HEK293 (cell line): ENCODE results near the gene KRT74.

Experiments
- CTCF ChIA-PET: fragments of 350-600 bp; formaldehyde crosslinking; extraction: SDS; loops from one replicate; lab custom pipeline; 2021; ENCODE audit warnings: antibody characterized with exemption; lab: Yijun Ruan, JAX
- POLR2A ChIA-PET: fragments of 300-600 bp; formaldehyde crosslinking; extraction: SDS; loops from one replicate; lab custom pipeline; 2020; ENCODE audit warnings: antibody characterized with exemption, inconsistent platforms; lab: Yijun Ruan, JAX
- H3K27ac ChIP-seq: fragments of 200-500 bp; sonication (Bioruptor generic); 2 replicates; pipeline ENCODE4 v1.5.1; 2014; ENCODE audit warnings: low read depth, low read length, control low read depth, inconsistent platforms; ENCODE audit errors: extremely low read depth
- H3K36me3 ChIP-seq, 2 experiments: fragments of 200-500 bp in 1 of 2; sonication (Bioruptor generic) in 1 of 2; 1 replicate in 1 of 2; 2 replicates in 1 of 2; pipeline ENCODE4 v1.5.1; 2014 to 2017; ENCODE audit warnings: inconsistent platforms in 2 of 2, low read length in 2 of 2; ENCODE audit not compliant: control insufficient read depth in 2 of 2, insufficient read depth in 1 of 2
- H3K4me1 ChIP-seq: fragments of 200-500 bp; sonication (Bioruptor generic); 2 replicates; pipeline ENCODE4 v1.5.1; 2014; ENCODE audit warnings: mild to moderate bottlenecking, low read length, inconsistent platforms; ENCODE audit not compliant: control insufficient read depth, insufficient read depth
- H3K4me3 ChIP-seq: 2 replicates; pipeline ENCODE4 v1.5.1; 2011; ENCODE audit warnings: low read depth, mild to moderate bottlenecking, control low read depth, low read length, moderate library complexity
- H3K9me3 ChIP-seq: fragments of 200-500 bp; sonication (Bioruptor generic); 2 replicates; pipeline ENCODE4 v1.5.1; 2014; ENCODE audit warnings: low read depth, low read length, inconsistent platforms; ENCODE audit not compliant: control insufficient read depth, insufficient read depth
- BCL11A ChIP-seq: fragments of 450-650 bp; formaldehyde crosslinking; IDR thresholded peaks from 2 replicates; pipeline ENCODE4 v1.5.1; 2016; ENCODE audit warnings: low read depth, missing biosample characterization, missing genetic modification characterization
- FEZF1 ChIP-seq: fragments of 450-650 bp; formaldehyde crosslinking; IDR thresholded peaks from 2 replicates; pipeline ENCODE4 v1.5.1; 2016; ENCODE audit warnings: missing biosample characterization, missing genetic modification characterization
- KLF7 ChIP-seq: fragments of 450-650 bp; formaldehyde crosslinking; IDR thresholded peaks from 2 replicates; pipeline ENCODE4 v1.5.1; 2016; ENCODE audit warnings: missing biosample characterization, missing genetic modification characterization, borderline replicate concordance
- MEIS1 ChIP-seq: sonication (generic); formaldehyde crosslinking; IDR thresholded peaks from 2 replicates; pipeline ENCODE4 v1.8.1; 2022; ENCODE audit warnings: missing genetic modification reagents, mild to moderate bottlenecking, borderline replicate concordance
- SALL2 ChIP-seq: fragments of 450-650 bp; formaldehyde crosslinking; IDR thresholded peaks from 2 replicates; pipeline ENCODE4 v1.5.0; 2017; ENCODE audit warnings: missing biosample characterization, mild to moderate bottlenecking, missing genetic modification characterization, borderline replicate concordance
- SETDB1 ChIP-seq: IDR thresholded peaks from one replicate; pipeline ENCODE4 v1.6.1; 2017; ENCODE audit warnings: mild to moderate bottlenecking, low read length, moderate library complexity, mixed read lengths; ENCODE audit not compliant: insufficient read length
- YY2 ChIP-seq: fragments of 450-650 bp; formaldehyde crosslinking; IDR thresholded peaks from 2 replicates; pipeline ENCODE4 v1.5.1; 2016; ENCODE audit warnings: missing biosample characterization, missing genetic modification characterization
- ZBTB20 ChIP-seq: fragments of 450-650 bp; formaldehyde crosslinking; IDR thresholded peaks from 2 replicates; pipeline ENCODE4 v1.5.1; 2016; ENCODE audit warnings: missing biosample characterization, missing genetic modification characterization
- ZNF146 ChIP-seq: fragments of 450-650 bp; formaldehyde crosslinking; IDR thresholded peaks from 2 replicates; pipeline ENCODE4 v1.5.1; 2016; ENCODE audit warnings: missing biosample characterization, missing genetic modification characterization
- ZNF155 ChIP-seq: fragments of 450-650 bp; formaldehyde crosslinking; IDR thresholded peaks from 2 replicates; pipeline ENCODE4 v1.5.1; 2016; ENCODE audit warnings: missing biosample characterization, missing genetic modification characterization
- ZNF169 ChIP-seq: fragments of 450-650 bp; formaldehyde crosslinking; IDR thresholded peaks from 2 replicates; pipeline ENCODE4 v1.5.1; 2016; ENCODE audit warnings: missing biosample characterization, missing genetic modification characterization
- ZNF184 ChIP-seq: fragments of 450-650 bp; IDR thresholded peaks from 2 replicates; pipeline ENCODE4 v1.5.1; 2018; ENCODE audit warnings: missing biosample characterization, mild to moderate bottlenecking, missing genetic modification characterization
- ZNF223 ChIP-seq: fragments of 450-650 bp; formaldehyde crosslinking; IDR thresholded peaks from 2 replicates; pipeline ENCODE4 v1.5.1; 2016; ENCODE audit warnings: missing biosample characterization, missing genetic modification characterization
- ZNF530 ChIP-seq: fragments of 450-650 bp; formaldehyde crosslinking; IDR thresholded peaks from 2 replicates; pipeline ENCODE4 v1.5.1; 2016; ENCODE audit warnings: low read depth, missing biosample characterization, missing genetic modification characterization
- ZNF544 ChIP-seq: fragments of 450-650 bp; formaldehyde crosslinking; IDR thresholded peaks from 2 replicates; pipeline ENCODE4 v1.5.0; 2017; ENCODE audit warnings: missing biosample characterization, missing genetic modification characterization
- TF ChIP-seq, protein P1 (sequence below): fragments of 450-650 bp; formaldehyde crosslinking; IDR thresholded peaks from 2 replicates; pipeline ENCODE4 v1.5.1; 2016; ENCODE audit warnings: missing biosample characterization, missing genetic modification characterization
- TF ChIP-seq, protein P2 (sequence below): fragments of 450-650 bp; formaldehyde crosslinking; IDR thresholded peaks from 2 replicates; pipeline ENCODE4 v1.5.1; 2016; ENCODE audit warnings: missing biosample characterization, missing genetic modification characterization
- TF ChIP-seq, protein P3 (sequence below): fragments of 450-650 bp; formaldehyde crosslinking; IDR thresholded peaks from 2 replicates; pipeline ENCODE4 v1.5.1; 2017; ENCODE audit warnings: missing biosample characterization, missing genetic modification characterization
- TF ChIP-seq, protein P4 (sequence below): fragments of 450-650 bp; formaldehyde crosslinking; IDR thresholded peaks from 2 replicates; pipeline ENCODE4 v1.5.1; 2016; ENCODE audit warnings: missing biosample characterization, missing genetic modification characterization
- TF ChIP-seq, protein P5 (sequence below): fragments of 450-650 bp; formaldehyde crosslinking; IDR thresholded peaks from 2 replicates; pipeline ENCODE4 v1.5.1; 2016; ENCODE audit warnings: missing biosample characterization, missing genetic modification characterization, borderline replicate concordance
- TF ChIP-seq, protein P6 (sequence below): fragments of 450-650 bp; formaldehyde crosslinking; IDR thresholded peaks from 2 replicates; pipeline ENCODE4 v1.5.1; 2016; ENCODE audit warnings: missing biosample characterization, missing genetic modification characterization

KRT74 gene

DNA sequence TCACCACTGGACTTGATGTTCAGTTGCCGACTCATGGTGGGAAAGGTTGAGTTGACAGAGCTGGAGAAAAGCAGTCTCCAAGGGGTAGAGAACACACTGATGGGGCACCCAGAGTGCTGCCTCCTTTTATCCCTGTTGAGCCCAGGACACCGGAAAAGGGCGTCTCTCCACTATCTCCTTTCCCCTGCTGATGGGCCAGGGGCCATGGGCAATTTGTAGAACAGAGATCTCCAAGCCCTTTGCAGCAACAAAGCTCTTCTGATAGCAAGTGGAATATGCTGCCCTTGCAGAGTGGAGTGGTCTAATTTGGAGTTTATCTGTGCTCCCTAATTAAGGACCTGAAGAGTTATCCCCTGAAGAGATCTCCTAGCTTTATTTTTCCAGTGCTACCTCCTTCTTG is at the start of gene KRT74:
Gene KRT74, minus strand, starts transcription at position 101 of the 400 bp plus-strand sequence. Its CDS starts 66 bp downstream, at position 35.
- ChIA-PET POLR2A (no interaction called here), CTCF (interaction anchor here (0.6 to 1.0 kb wide), 2 partner anchors 178 to 308 kb away, joined by 3 read pairs; no protein-coding TSS in a partner anchor)
- H3K36me3 ChIP-seq: no peaks in the 10 kb centered on the region
- H3K4me3 ChIP-seq: no peak within 1 kb of the TSS
- no peak within 1 kb of the TSS for H3K27ac ChIP-seq
- no peaks in the 10 kb centered on the region for H3K9me3 ChIP-seq
- no peaks in the 10 kb centered on the region for H3K4me1 ChIP-seq
- TF ChIP-seq ZNF184 (tag by site-specific recombination): no peak
- TF ChIP-seq, protein P1, sequence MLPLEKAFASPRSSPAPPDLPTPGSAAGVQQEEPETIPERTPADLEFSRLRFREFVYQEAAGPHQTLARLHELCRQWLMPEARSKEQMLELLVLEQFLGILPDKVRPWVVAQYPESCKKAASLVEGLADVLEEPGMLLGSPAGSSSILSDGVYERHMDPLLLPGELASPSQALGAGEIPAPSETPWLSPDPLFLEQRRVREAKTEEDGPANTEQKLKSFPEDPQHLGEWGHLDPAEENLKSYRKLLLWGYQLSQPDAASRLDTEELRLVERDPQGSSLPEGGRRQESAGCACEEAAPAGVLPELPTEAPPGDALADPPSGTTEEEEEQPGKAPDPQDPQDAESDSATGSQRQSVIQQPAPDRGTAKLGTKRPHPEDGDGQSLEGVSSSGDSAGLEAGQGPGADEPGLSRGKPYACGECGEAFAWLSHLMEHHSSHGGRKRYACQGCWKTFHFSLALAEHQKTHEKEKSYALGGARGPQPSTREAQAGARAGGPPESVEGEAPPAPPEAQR (tag by site-specific recombination): no peak
- TF ChIP-seq YY2 (tag by site-specific recombination): no peak
- TF ChIP-seq ZNF544 (tag by site-specific recombination): no peak
- TF ChIP-seq KLF7: no peak
- TF ChIP-seq BCL11A (tag by site-specific recombination): no peak
- TF ChIP-seq FEZF1 (tag by site-specific recombination): no peak

DNA sequence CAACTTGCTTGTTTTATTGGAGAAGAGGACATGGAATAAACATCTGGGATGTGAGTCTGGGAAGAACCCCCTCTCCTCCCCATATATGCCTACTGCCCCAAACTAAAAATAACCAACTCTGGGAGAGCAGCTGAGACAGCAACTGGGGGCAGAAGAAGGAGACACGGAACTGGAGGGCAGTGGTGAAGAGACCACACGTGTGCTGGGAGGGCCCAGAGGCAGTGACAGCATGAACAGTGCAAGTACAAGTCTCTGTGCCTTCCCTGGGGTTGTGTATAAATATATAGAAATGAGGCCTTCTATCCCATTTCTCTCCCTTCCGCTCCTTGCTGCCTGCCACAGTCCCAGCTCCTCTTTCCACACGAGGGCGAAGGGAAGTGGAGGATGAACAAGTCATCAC is 48.7 kb upstream of the KRT74 start:
- CTCF ChIA-PET: interaction anchor here (0.7 kb wide), 1 partner anchor 86 kb away, joined by 3 read pairs; no protein-coding TSS in a partner anchor
- no peak overlapping the region for H3K27ac ChIP-seq
- H3K4me3 ChIP-seq: no peak overlapping the region
- no peaks in the 10 kb centered on the region; the same call in 1 of the 2 replicates for H3K4me1 ChIP-seq
- POLR2A ChIA-PET: no interaction called here
- H3K9me3 ChIP-seq: no peaks in the 10 kb centered on the region
- H3K36me3 ChIP-seq: no peaks in the 10 kb centered on the region
- TF ChIP-seq, protein P2, sequence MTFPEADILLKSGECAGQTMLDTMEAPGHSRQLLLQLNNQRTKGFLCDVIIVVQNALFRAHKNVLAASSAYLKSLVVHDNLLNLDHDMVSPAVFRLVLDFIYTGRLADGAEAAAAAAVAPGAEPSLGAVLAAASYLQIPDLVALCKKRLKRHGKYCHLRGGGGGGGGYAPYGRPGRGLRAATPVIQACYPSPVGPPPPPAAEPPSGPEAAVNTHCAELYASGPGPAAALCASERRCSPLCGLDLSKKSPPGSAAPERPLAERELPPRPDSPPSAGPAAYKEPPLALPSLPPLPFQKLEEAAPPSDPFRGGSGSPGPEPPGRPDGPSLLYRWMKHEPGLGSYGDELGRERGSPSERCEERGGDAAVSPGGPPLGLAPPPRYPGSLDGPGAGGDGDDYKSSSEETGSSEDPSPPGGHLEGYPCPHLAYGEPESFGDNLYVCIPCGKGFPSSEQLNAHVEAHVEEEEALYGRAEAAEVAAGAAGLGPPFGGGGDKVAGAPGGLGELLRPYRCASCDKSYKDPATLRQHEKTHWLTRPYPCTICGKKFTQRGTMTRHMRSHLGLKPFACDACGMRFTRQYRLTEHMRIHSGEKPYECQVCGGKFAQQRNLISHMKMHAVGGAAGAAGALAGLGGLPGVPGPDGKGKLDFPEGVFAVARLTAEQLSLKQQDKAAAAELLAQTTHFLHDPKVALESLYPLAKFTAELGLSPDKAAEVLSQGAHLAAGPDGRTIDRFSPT (tag by site-specific recombination): no peak
- no peak for TF ChIP-seq ZNF530 (tag by site-specific recombination)
- no peak for TF ChIP-seq ZBTB20 (tag by site-specific recombination)
- TF ChIP-seq MEIS1 (CRISPR knock-in tag): no peak
- TF ChIP-seq ZNF169 (tag by site-specific recombination): no peak
- TF ChIP-seq, protein P3, sequence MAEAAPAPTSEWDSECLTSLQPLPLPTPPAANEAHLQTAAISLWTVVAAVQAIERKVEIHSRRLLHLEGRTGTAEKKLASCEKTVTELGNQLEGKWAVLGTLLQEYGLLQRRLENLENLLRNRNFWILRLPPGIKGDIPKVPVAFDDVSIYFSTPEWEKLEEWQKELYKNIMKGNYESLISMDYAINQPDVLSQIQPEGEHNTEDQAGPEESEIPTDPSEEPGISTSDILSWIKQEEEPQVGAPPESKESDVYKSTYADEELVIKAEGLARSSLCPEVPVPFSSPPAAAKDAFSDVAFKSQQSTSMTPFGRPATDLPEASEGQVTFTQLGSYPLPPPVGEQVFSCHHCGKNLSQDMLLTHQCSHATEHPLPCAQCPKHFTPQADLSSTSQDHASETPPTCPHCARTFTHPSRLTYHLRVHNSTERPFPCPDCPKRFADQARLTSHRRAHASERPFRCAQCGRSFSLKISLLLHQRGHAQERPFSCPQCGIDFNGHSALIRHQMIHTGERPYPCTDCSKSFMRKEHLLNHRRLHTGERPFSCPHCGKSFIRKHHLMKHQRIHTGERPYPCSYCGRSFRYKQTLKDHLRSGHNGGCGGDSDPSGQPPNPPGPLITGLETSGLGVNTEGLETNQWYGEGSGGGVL: no peak
- TF ChIP-seq ZNF146 (tag by site-specific recombination): no peak
- TF ChIP-seq, protein P4, sequence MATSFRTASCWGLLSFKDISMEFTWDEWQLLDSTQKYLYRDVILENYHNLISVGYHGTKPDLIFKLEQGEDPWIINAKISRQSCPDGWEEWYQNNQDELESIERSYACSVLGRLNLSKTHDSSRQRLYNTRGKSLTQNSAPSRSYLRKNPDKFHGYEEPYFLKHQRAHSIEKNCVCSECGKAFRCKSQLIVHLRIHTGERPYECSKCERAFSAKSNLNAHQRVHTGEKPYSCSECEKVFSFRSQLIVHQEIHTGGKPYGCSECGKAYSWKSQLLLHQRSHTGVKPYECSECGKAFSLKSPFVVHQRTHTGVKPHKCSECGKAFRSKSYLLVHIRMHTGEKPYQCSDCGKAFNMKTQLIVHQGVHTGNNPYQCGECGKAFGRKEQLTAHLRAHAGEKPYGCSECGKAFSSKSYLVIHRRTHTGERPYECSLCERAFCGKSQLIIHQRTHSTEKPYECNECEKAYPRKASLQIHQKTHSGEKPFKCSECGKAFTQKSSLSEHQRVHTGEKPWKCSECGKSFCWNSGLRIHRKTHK (tag by site-specific recombination): no peak
- TF ChIP-seq, protein P5, sequence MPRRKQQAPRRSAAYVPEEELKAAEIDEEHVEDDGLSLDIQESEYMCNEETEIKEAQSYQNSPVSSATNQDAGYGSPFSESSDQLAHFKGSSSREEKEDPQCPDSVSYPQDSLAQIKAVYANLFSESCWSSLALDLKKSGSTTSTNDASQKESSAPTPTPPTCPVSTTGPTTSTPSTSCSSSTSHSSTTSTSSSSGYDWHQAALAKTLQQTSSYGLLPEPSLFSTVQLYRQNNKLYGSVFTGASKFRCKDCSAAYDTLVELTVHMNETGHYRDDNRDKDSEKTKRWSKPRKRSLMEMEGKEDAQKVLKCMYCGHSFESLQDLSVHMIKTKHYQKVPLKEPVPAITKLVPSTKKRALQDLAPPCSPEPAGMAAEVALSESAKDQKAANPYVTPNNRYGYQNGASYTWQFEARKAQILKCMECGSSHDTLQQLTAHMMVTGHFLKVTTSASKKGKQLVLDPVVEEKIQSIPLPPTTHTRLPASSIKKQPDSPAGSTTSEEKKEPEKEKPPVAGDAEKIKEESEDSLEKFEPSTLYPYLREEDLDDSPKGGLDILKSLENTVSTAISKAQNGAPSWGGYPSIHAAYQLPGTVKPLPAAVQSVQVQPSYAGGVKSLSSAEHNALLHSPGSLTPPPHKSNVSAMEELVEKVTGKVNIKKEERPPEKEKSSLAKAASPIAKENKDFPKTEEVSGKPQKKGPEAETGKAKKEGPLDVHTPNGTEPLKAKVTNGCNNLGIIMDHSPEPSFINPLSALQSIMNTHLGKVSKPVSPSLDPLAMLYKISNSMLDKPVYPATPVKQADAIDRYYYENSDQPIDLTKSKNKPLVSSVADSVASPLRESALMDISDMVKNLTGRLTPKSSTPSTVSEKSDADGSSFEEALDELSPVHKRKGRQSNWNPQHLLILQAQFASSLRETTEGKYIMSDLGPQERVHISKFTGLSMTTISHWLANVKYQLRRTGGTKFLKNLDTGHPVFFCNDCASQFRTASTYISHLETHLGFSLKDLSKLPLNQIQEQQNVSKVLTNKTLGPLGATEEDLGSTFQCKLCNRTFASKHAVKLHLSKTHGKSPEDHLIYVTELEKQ: no peak
- no peak for TF ChIP-seq KLF7
- TF ChIP-seq SALL2 (tag by site-specific recombination): no peak
- no peak for TF ChIP-seq ZNF223 (tag by site-specific recombination)
- TF ChIP-seq, protein P6, sequence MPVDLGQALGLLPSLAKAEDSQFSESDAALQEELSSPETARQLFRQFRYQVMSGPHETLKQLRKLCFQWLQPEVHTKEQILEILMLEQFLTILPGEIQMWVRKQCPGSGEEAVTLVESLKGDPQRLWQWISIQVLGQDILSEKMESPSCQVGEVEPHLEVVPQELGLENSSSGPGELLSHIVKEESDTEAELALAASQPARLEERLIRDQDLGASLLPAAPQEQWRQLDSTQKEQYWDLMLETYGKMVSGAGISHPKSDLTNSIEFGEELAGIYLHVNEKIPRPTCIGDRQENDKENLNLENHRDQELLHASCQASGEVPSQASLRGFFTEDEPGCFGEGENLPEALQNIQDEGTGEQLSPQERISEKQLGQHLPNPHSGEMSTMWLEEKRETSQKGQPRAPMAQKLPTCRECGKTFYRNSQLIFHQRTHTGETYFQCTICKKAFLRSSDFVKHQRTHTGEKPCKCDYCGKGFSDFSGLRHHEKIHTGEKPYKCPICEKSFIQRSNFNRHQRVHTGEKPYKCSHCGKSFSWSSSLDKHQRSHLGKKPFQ: no peak
- no peak for TF ChIP-seq SETDB1
- TF ChIP-seq ZNF155 (tag by site-specific recombination): no peak
